Type B pancreatic cell (in vitro differentiated cells): ENCODE data around the gene TLE2. TPM values are rescaled to one million over a fixed set of nuclear protein-coding genes. Genes with fewer than 3 reads are reported as not detected.
A peak's percentile ranks its signal among the peaks of the same experiment; 100 is the strongest.

Source experiments
- DNase-seq: peaks from one replicate; pipeline ENCODE4 v3.0.0; 2021; ENCODE audit warnings: mixed read lengths; ENCODE audit not compliant: unreplicated experiment; ENCODE audit errors: extremely low spot score
- H3K27ac Mint-ChIP-seq: 2 replicates; pipeline ENCODE4 v1.8.0; 2021; ENCODE audit warnings: mild to moderate bottlenecking, mixed read lengths
- H3K27me3 Mint-ChIP-seq: 2 replicates; pipeline ENCODE4 v1.8.0; 2021; ENCODE audit warnings: mixed read lengths
- H3K36me3 Mint-ChIP-seq: 2 replicates; pipeline ENCODE4 v1.8.0; 2021; ENCODE audit warnings: mixed read lengths
- H3K4me1 Mint-ChIP-seq: one replicate; pipeline ENCODE4 v1.8.0; 2021; ENCODE audit warnings: mixed read lengths; ENCODE audit not compliant: unreplicated experiment
- H3K4me3 Mint-ChIP-seq: 2 replicates; pipeline ENCODE4 v1.8.0; 2021; ENCODE audit warnings: mild to moderate bottlenecking, mixed read lengths
- H3K9me3 Mint-ChIP-seq: 2 replicates; pipeline ENCODE4 v1.8.0; 2021; ENCODE audit warnings: mixed read lengths
- CTCF ChIP-seq: fragments of 200-600 bp; sonication (generic); conservative IDR thresholded peaks from 2 replicates; pipeline ENCODE4 v1.5.0; 2021; ENCODE audit warnings: antibody characterized with exemption, mild to moderate bottlenecking
- total RNA-seq: library from RNA; stranded (reverse); gene quantifications from 2 replicates; pipeline ENCODE4 v1.2.1, GENCODE V29; 2021; ENCODE audit warnings: low replicate concordance

Gene TLE2
- total RNA-seq, 1 donor from 2014 or later = 37.7 TPM

- Mint-ChIP-seq H3K4me1 (peaks cover 24% of the 10 kb centered on the region), H3K27ac (peak overlapping the region; percentile 70), H3K27me3 (peaks cover 52% of the 10 kb centered on the region), H3K4me3 (peak overlapping the region; percentile 70), H3K9me3 (no peaks in the 10 kb centered on the region), H3K36me3 (peaks cover 3% of the 10 kb centered on the region)
- DNase-seq = no peak
- no peak for TF ChIP-seq CTCF
Measured at GRCh38 chr19:3031607-3031867, 2.5 kb upstream of the TLE2 start.

- Mint-ChIP-seq H3K4me1 (peaks cover 10% of the 10 kb centered on the region), H3K27ac (peak overlapping the region; percentile 56), H3K9me3 (no peaks in the 10 kb centered on the region), H3K36me3 (peaks cover 3% of the 10 kb centered on the region), H3K4me3 (peak overlapping the region; percentile 79), H3K27me3 (peaks cover 45% of the 10 kb centered on the region)
- TF ChIP-seq CTCF = no peak
- DNase-seq = no peak
Measured at GRCh38 chr19:3028305-3029064, 595 bp downstream of the TLE2 start.

- H3K9me3 Mint-ChIP-seq = no peaks in the 10 kb centered on the region
- peak overlapping the region; percentile 79 for H3K4me3 Mint-ChIP-seq
- peaks cover 3% of the 10 kb centered on the region for H3K36me3 Mint-ChIP-seq
- no peak for TF ChIP-seq CTCF
- H3K27ac Mint-ChIP-seq = peak overlapping the region; percentile 56
- no peak for DNase-seq
- H3K27me3 Mint-ChIP-seq = peaks cover 44% of the 10 kb centered on the region
- H3K4me1 Mint-ChIP-seq = peaks cover 13% of the 10 kb centered on the region
Measured at GRCh38 chr19:3027981-3028304, 1.1 kb downstream of the TLE2 start.

- H3K27me3 Mint-ChIP-seq = peaks cover 41% of the 10 kb centered on the region
- H3K4me3 Mint-ChIP-seq = peak overlapping the region; percentile 79
Measured at GRCh38 chr19:3027292-3027691, 1.8 kb downstream of the TLE2 start.

GRCh38 chr19:3026768-3027167, 2.3 kb downstream of the TLE2 start:
- TF ChIP-seq CTCF = no peak
- H3K27ac Mint-ChIP-seq = no peak overlapping the region
- H3K27me3 Mint-ChIP-seq = peaks cover 39% of the 10 kb centered on the region
- H3K4me1 Mint-ChIP-seq = peaks cover 16% of the 10 kb centered on the region
- no peaks in the 10 kb centered on the region for H3K9me3 Mint-ChIP-seq
- H3K4me3 Mint-ChIP-seq = no peak overlapping the region
- no peak for DNase-seq
- peaks cover 6% of the 10 kb centered on the region for H3K36me3 Mint-ChIP-seq

More at GRCh38 chr19:3027292-3027691, 1.8 kb downstream of the TLE2 start:
- H3K9me3 Mint-ChIP-seq = no peaks in the 10 kb centered on the region
- H3K36me3 Mint-ChIP-seq = peaks cover 6% of the 10 kb centered on the region
- H3K27ac Mint-ChIP-seq = no peak overlapping the region
- DNase-seq = no peak
- peaks cover 16% of the 10 kb centered on the region for H3K4me1 Mint-ChIP-seq
- TF ChIP-seq CTCF = no peak

- Mint-ChIP-seq H3K9me3 (no peaks in the 10 kb centered on the region), H3K4me3 (peak overlapping the region; percentile 36), H3K4me1 (peaks cover 12% of the 10 kb centered on the region), H3K27ac (no peak overlapping the region), H3K36me3 (peaks cover 6% of the 10 kb centered on the region), H3K27me3 (peaks cover 29% of the 10 kb centered on the region)
- no peak for DNase-seq
- TF ChIP-seq CTCF = no peak
Measured at GRCh38 chr19:3025549-3025886, 3.6 kb downstream of the TLE2 start.
